HG03196 (cell line): Measurements from ENCODE around the gene IL17F.

ENCODE experiments used
- ATAC-seq: cut with Tn5 transposase; IDR thresholded peaks from one replicate; pipeline ENCODE4 v1.9.1; 2021; ENCODE audit not compliant: unreplicated experiment

The IL17F gene

DNA sequence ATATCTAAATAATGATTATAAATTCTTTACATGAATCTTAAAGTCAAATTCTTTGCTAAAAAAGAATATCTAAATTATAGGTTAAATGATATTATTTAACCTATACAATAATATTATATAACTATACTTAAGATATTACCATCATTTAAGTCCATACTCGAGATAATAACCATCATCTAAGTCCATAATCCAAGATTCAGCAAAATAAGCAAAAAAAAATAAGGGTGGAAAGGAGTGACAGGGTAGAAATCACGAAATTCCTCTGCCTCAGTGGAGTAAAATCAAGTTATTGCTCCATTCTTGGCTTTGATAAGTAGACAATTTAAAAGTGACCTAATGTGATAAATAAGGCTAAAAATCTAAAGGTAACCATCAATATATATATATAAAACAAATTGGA is 48.4 kb downstream of the IL17F start:
- ATAC-seq = no peak

DNA sequence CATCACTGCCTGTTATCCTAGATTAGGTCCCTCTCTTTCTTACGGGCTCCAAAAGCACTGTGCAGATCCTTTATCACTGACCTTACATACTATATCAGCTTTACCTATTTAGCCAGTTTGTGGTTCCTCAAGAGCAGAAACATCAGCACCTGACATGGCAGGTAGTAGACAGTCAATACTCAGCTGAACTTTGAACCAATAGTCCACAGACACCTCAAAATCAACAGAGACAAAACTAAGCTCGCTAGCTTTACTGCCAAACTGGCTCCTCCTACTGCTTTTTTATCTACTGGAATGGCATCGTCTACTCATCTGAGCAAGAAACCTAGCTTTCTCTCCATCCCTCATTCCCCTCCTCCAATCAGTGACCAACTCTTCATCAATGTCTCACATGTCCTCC is 52.5 kb downstream of the IL17F start:
- no peak for ATAC-seq

DNA sequence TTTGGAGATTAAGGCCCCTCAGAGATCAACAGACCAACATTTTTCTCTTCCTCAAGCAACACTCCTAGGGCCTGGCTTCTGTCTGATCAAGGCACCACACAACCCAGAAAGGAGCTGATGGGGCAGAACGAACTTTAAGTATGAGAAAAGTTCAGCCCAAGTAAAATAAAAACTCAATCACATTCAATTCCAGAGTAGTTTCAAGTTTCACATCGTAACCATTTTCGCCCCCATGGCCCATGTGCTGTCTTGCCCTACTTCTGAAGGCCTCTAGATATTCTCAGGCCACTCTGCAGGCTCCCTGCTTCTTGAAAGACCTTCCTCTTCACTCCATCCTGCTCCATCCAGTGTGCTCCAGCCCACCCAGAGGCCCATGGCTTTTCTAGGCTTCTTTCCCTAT is 53.9 kb downstream of the IL17F start:
- ATAC-seq = no peak

DNA sequence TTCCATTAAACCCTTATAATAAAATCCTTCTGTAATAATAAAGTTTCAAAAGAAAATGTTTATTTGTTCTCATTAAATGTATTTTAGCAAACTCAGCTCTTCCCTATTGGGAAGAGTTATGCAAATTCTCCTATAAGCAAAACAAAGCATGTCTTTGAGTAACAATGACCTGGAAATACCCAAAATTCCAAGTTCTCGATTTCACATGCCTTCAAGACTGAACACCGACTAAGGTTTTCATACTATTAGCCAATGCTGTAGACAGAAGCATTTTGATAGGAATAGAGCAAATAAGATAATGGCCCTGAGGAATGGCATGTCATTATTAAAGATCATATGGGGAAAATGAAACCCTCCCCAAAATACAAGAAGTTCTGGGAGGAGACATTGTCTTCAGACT is 54.3 kb downstream of the IL17F start:
- ATAC-seq = no peak

DNA sequence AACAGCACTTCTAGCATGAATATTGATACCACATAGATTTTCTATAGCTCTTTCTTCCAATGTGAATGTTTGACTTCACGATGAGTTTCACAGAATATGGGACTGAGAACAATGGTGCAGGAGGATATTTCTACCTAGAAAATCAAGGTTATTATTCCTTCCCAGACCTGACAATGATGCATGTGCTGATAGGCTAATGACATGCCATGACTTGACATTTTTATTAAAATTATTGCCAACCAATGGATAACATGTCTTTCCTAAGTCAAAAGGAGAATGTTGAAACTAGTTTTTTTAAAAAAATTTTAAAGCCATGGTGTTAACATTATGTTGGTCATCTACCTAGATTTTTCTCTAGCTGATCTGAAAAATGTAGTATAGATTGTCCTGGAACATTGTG is 57.2 kb downstream of the IL17F start:
- ATAC-seq = no peak
